Tibial nerve (tissue), 4 donors: ENCODE data around the gene TRIP12. TPM values are rescaled to one million over a fixed set of nuclear protein-coding genes. Genes with fewer than 3 reads are reported as not detected.

ENCODE experiments used
- DNase-seq, 2 donors: peaks; one replicate each; pipeline ENCODE4 v3.0.0-alpha.2; 2019; ENCODE audit warnings: low spot score in 2 of 2
- H3K27ac ChIP-seq, 4 donors: fragments of 200-600 bp; sonication (generic) in 3 of 4; one replicate each; pipeline ENCODE4 v1.5.1; 2017 to 2019; ENCODE audit warnings: mild to moderate bottlenecking in 1 of 4
- H3K27me3 ChIP-seq, 2 donors: fragments of 200-600 bp; sonication (generic) in 1 of 2; one replicate each; pipeline versions ENCODE4 v1.5.1 to v1.6.0; 2017 to 2019
- H3K36me3 ChIP-seq, 3 donors: fragments of 200-600 bp; sonication (generic); one replicate each; pipeline ENCODE4 v1.5.1; 2018 to 2019
- H3K4me1 ChIP-seq, 4 donors: fragments of 200-600 bp; sonication (generic) in 3 of 4; one replicate each; pipeline ENCODE4 v1.5.1; 2017 to 2019
- H3K4me3 ChIP-seq, 4 donors: fragments of 200-600 bp; sonication (generic) in 3 of 4; one replicate each; pipeline ENCODE4 v1.5.1; 2017 to 2019; ENCODE audit warnings: mild to moderate bottlenecking in 1 of 4, moderate library complexity in 1 of 4
- H3K9me3 ChIP-seq, 4 donors: fragments of 200-600 bp; sonication (generic) in 3 of 4; one replicate each; pipeline ENCODE4 v1.5.1; 2017 to 2019
- EP300 ChIP-seq, 2 donors: sonication (generic); formaldehyde crosslinking; IDR thresholded peaks; one replicate each; pipeline ENCODE4 v1.6.1; 2017; ENCODE audit warnings: antibody characterized with exemption in 2 of 2, mild to moderate bottlenecking in 1 of 2
- POLR2A ChIP-seq, 2 donors: fragments of 450-650 bp; IDR thresholded peaks; one replicate each; pipeline ENCODE4 v1.6.1; 2017; ENCODE audit warnings: antibody characterized with exemption in 2 of 2, mild to moderate bottlenecking in 2 of 2, moderate library complexity in 2 of 2
- WGBS, 2 donors: methylation state at CpG; one replicate each; pipeline ENCODE4 v1.1.5; 2018; 5-methylcytosine and 5-hydroxymethylcytosine counted together
- total RNA-seq, 4 donors: library from RNA; depleted of rRNA; stranded (reverse); fragments of >200 nt; gene quantifications; one replicate each; pipeline ENCODE4 v1.1.0, GENCODE V29; 2016
- TF ChIP-seq, protein P1 (sequence below), 5 experiments: fragments of 200-600 bp in 3 of 5; fragments of 450-650 bp in 2 of 5; sonication (generic) in 3 of 5; IDR thresholded peaks; one replicate each; pipeline ENCODE4 v1.5.1; 2016 to 2019; ENCODE audit warnings: antibody characterized with exemption in 5 of 5, mild to moderate bottlenecking in 3 of 5, moderate library complexity in 2 of 5

Gene TRIP12
- total RNA-seq, 4 donors from 2014 or later, result 190 to 210 (median 202) TPM

DNA sequence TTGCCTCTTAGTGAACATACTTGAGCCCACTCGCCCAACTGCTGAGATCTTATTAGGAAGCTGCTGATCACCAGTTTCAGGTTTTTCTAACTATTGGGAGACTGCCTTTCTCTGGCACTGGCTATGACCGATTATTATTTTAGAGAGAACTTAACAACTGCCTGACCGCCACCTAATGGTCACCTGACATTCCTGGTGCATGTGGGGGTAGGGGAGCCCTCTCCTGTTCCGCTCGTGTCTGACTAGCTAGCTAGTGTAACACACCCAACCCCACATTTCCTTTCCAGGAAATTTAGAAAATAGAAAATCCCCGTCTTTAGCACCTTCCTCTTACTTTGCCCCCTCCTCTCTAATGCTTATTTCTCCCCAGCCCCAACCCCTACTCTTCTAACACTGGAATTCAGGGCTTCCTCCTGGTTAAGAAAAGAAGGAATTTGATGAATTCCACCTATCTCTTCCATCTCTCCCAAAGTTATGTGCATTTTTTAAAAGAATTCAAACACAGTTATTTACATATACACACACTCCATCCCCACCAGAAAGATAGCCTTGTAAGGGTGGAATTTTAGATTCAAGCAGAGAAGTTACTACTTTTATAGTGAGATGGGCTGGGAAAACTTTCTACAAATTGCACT is 188.1 kb downstream of the TRIP12 start:
- Histone ChIP-seq H3K27me3 (no peaks in the 10 kb centered on the region), H3K4me3 (no peak overlapping the region), H3K36me3 (no peaks in the 10 kb centered on the region), H3K27ac (no peak overlapping the region), H3K9me3 (peaks cover 0 to 26% (median 2%) of the 10 kb centered on the region in 4 donors), H3K4me1 (no peaks in the 10 kb centered on the region)
- TF ChIP-seq, protein P1, sequence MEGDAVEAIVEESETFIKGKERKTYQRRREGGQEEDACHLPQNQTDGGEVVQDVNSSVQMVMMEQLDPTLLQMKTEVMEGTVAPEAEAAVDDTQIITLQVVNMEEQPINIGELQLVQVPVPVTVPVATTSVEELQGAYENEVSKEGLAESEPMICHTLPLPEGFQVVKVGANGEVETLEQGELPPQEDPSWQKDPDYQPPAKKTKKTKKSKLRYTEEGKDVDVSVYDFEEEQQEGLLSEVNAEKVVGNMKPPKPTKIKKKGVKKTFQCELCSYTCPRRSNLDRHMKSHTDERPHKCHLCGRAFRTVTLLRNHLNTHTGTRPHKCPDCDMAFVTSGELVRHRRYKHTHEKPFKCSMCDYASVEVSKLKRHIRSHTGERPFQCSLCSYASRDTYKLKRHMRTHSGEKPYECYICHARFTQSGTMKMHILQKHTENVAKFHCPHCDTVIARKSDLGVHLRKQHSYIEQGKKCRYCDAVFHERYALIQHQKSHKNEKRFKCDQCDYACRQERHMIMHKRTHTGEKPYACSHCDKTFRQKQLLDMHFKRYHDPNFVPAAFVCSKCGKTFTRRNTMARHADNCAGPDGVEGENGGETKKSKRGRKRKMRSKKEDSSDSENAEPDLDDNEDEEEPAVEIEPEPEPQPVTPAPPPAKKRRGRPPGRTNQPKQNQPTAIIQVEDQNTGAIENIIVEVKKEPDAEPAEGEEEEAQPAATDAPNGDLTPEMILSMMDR (IDR thresholded peaks at IDR 0.05), result no peak
- TF ChIP-seq POLR2A (IDR thresholded peaks at IDR 0.05) (no peak), EP300 (IDR thresholded peaks at IDR 0.05) (no peak)
- no peak for DNase-seq
- 74 to 79% methylated on average over 6 of the region's 6 CpGs for WGBS, 2 donors

DNA sequence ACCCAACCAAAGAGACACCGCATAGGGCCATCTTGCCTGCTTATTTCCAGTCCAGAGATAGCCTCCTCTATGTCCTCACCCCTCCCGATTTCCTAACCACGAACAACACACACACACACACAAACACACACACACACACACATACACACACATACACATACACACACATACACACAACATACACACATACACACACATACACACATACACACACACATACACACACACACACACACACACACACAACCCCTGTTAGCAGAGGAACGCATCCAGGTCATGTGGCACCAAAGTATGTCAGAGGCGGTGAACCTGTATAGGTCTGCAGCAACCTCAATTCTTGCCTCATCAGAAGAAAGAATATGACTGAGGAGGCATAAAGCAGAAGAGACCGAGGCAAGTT is 188.9 kb downstream of the TRIP12 start:
- TF ChIP-seq POLR2A (IDR thresholded peaks at IDR 0.05) (no peak), EP300 (IDR thresholded peaks at IDR 0.05) (no peak)
- TF ChIP-seq, protein P1 (IDR thresholded peaks at IDR 0.05), result no peak
- Histone ChIP-seq H3K4me3 (no peak overlapping the region), H3K27me3 (no peaks in the 10 kb centered on the region), H3K9me3 (peaks cover 0 to 19% (median 2%) of the 10 kb centered on the region in 4 donors), H3K4me1 (no peaks in the 10 kb centered on the region), H3K36me3 (no peaks in the 10 kb centered on the region), H3K27ac (no peak overlapping the region)
- 81 to 93% methylated on average over 6 of the region's 6 CpGs for WGBS, 2 donors
- no peak for DNase-seq

DNA sequence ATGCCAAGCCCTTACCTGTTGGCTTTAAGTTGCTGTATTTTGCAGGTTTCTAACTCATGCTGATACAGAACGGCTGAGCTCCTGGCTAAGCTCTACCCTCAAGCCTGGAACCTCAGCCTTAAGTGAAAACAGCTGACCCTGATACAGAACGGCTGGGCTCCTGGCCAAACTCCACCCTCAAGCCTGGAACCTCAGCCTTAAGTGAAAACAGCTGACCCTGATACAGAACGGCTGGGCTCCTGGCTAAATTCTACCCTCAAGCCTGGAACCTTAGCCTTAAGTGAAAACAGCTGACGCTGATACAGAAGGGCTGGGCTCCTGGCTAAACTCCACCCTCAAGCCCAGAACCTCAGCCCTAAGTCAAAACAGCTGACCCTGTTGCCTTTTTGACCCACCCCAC is 189.9 kb downstream of the TRIP12 start:
- Histone ChIP-seq H3K27me3 (no peaks in the 10 kb centered on the region), H3K4me3 (no peak overlapping the region), H3K36me3 (no peaks in the 10 kb centered on the region), H3K4me1 (no peaks in the 10 kb centered on the region), H3K27ac (no peak overlapping the region), H3K9me3 (peaks cover 0 to 9% (median 2%) of the 10 kb centered on the region in 4 donors)
- WGBS, 2 donors, result 46 to 57% methylated on average over 4 of the region's 4 CpGs
- no peak for DNase-seq
- TF ChIP-seq, protein P1 (IDR thresholded peaks at IDR 0.05), result no peak
- TF ChIP-seq POLR2A (IDR thresholded peaks at IDR 0.05) (no peak), EP300 (IDR thresholded peaks at IDR 0.05) (no peak)

DNA sequence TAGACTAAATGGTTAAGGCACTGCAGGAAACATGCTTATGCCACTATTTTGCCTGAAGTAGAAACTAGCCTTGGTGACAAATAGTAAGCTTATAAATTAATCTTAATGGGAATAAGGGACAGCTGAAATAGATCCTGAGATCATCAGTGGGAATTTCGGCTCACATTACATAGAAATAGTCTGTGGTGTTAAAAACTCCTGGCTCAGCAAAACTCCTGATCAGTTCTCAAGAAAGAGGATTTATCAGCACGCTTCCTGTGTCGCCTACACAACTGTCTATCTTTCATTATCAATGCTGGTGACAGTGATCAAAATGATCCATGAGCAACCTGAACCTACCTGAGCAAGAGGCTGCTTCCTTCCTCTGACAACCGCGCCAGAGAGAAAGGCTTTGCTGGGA is 190.4 kb downstream of the TRIP12 start:
- TF ChIP-seq EP300 (IDR thresholded peaks at IDR 0.05), result no peak
- TF ChIP-seq POLR2A (IDR thresholded peaks at IDR 0.05), result no peak
- TF ChIP-seq, protein P1 (IDR thresholded peaks at IDR 0.05), result no peak
- Histone ChIP-seq H3K27me3 (no peaks in the 10 kb centered on the region), H3K4me3 (no peak overlapping the region), H3K9me3 (peaks cover 0 to 4% (median 0%) of the 10 kb centered on the region in 4 donors), H3K27ac (no peak overlapping the region), H3K36me3 (no peaks in the 10 kb centered on the region), H3K4me1 (no peaks in the 10 kb centered on the region)
- 79 to 89% methylated on average over 5 of the region's 5 CpGs for WGBS, 2 donors
- no peak for DNase-seq

DNA sequence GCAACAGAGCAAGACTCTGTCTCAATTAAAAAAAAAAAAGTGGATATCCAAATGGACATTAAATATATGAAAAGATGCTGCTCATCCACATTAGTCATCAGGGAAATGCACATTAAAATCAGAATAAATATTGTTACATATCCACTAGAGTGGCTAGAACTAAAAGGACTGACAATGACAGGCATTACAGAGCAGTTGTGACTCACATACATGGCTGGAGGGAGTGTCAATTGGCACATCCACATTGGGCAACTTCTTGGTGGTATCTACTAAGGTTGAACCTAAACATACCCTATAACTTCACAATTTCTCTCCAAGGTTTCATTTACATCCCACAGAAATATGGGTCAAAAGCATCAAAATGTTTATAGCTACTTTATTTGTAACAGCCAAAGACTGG is 193.4 kb downstream of the TRIP12 start:
- Histone ChIP-seq H3K36me3 (no peaks in the 10 kb centered on the region), H3K27me3 (no peaks in the 10 kb centered on the region), H3K4me1 (no peaks in the 10 kb centered on the region), H3K4me3 (no peak overlapping the region), H3K27ac (no peak overlapping the region), H3K9me3 (no peaks in the 10 kb centered on the region)
- TF ChIP-seq EP300 (IDR thresholded peaks at IDR 0.05), result no peak
- TF ChIP-seq, protein P1 (IDR thresholded peaks at IDR 0.05), result no peak
- no peak for TF ChIP-seq POLR2A (IDR thresholded peaks at IDR 0.05)
- DNase-seq, result no peak
